ENCODE measurements around the gene SLC2A13. TPM values are rescaled to one million over a fixed set of nuclear protein-coding genes. Genes with fewer than 3 reads are reported as not detected.
"Not testable (repeated sequence)": the region's sequence is repeated elsewhere in the genome, so short reads cannot be mapped to it uniquely, and the experiment has no call there.

The SLC2A13 gene
- total RNA-seq, 1 experiment from 2014 or later: 15.3 TPM

- Mint-ChIP-seq H3K9me3 (peaks cover 58% of the 10 kb centered on the region), H3K36me3 (peaks cover 50% of the 10 kb centered on the region)
- CTCF ChIA-PET; H3K4me3 Mint-ChIP-seq; ATAC-seq; H3K4me1 Mint-ChIP-seq; POLR2A ChIA-PET; H3K27ac Mint-ChIP-seq; H3K27me3 Mint-ChIP-seq (ENCODE audit: low read depth): not testable (repeated sequence)
- DNase-seq (ENCODE audit: low spot score): peak; percentile 13
These were observed 359.7 kb downstream of the SLC2A13 start for GRCh38 chr12:39746151-39746550.

DNA sequence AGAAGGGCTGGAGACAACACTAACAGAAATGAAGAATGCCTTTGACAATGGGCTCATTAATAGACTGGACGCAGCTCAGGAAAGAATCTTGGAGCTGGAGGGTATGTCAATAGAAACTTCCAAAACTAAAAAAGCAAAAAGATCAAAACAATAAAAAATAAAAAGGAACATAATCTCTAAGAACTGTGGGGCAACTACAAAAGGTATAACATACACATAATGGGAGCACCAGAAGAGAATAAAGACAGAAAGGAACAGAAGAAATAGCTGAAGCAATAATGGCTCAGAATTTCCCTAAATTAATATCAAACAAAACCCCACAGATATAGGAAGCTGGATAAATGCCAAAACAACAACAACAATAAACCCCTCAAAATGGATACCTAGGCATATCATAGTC is 362.2 kb downstream of the SLC2A13 start:
- Mint-ChIP-seq H3K27ac (no peak overlapping the region), H3K36me3 (peaks cover 33% of the 10 kb centered on the region), H3K9me3 (peaks cover 43% of the 10 kb centered on the region), H3K27me3 (ENCODE audit: low read depth) (no peaks in the 10 kb centered on the region), H3K4me1 (no peaks in the 10 kb centered on the region), H3K4me3 (no peak overlapping the region)
- no peak for ATAC-seq
- DNase-seq (ENCODE audit: low spot score): no peak
- TF ChIP-seq, protein P1, sequence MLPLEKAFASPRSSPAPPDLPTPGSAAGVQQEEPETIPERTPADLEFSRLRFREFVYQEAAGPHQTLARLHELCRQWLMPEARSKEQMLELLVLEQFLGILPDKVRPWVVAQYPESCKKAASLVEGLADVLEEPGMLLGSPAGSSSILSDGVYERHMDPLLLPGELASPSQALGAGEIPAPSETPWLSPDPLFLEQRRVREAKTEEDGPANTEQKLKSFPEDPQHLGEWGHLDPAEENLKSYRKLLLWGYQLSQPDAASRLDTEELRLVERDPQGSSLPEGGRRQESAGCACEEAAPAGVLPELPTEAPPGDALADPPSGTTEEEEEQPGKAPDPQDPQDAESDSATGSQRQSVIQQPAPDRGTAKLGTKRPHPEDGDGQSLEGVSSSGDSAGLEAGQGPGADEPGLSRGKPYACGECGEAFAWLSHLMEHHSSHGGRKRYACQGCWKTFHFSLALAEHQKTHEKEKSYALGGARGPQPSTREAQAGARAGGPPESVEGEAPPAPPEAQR (CRISPR knock-in tag; IDR thresholded peaks at IDR 0.05): no peak
- POLR2A ChIA-PET: no interaction called here
- CTCF ChIA-PET: no interaction called here

DNA sequence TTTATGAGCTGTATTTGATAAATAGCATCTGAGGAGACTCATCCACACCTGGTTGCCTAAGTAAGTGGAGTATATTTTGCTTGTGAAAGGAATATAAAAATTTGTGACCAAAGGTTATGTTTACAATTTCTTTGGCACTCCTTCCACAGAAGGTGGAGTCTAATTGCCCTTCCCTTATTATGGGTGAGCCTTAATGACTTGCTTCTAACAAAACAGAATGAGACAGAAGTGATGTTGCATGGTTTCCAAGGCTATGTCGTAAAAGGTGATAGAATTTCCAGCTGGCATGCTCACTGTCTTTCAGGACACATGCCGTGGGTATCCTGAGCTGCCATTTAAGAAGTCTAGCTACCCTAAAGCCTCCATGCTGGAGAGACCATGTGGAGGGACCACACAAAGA is 369.5 kb downstream of the SLC2A13 start:
- H3K4me3 Mint-ChIP-seq: no peak overlapping the region
- ATAC-seq (no peak), DNase-seq (ENCODE audit: low spot score) (no peak)
- peaks cover 43% of the 10 kb centered on the region for H3K9me3 Mint-ChIP-seq
- H3K27ac Mint-ChIP-seq: no peak overlapping the region
- POLR2A ChIA-PET: no interaction called here
- no peaks in the 10 kb centered on the region for H3K4me1 Mint-ChIP-seq
- no peak for TF ChIP-seq NR1H2 (CRISPR knock-in tag; IDR thresholded peaks at IDR 0.05)
- TF ChIP-seq OVOL2 (CRISPR knock-in tag; IDR thresholded peaks at IDR 0.05; ENCODE audit: borderline replicate concordance): no peak
- TF ChIP-seq, protein P2, sequence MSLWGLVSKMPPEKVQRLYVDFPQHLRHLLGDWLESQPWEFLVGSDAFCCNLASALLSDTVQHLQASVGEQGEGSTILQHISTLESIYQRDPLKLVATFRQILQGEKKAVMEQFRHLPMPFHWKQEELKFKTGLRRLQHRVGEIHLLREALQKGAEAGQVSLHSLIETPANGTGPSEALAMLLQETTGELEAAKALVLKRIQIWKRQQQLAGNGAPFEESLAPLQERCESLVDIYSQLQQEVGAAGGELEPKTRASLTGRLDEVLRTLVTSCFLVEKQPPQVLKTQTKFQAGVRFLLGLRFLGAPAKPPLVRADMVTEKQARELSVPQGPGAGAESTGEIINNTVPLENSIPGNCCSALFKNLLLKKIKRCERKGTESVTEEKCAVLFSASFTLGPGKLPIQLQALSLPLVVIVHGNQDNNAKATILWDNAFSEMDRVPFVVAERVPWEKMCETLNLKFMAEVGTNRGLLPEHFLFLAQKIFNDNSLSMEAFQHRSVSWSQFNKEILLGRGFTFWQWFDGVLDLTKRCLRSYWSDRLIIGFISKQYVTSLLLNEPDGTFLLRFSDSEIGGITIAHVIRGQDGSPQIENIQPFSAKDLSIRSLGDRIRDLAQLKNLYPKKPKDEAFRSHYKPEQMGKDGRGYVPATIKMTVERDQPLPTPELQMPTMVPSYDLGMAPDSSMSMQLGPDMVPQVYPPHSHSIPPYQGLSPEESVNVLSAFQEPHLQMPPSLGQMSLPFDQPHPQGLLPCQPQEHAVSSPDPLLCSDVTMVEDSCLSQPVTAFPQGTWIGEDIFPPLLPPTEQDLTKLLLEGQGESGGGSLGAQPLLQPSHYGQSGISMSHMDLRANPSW (CRISPR knock-in tag; conservative IDR thresholded peaks at IDR 0.05; ENCODE audit: low read depth): no peak
- no peak for TF ChIP-seq NFE2L1 (CRISPR knock-in tag; IDR thresholded peaks at IDR 0.05)
- no peak for TF ChIP-seq CTCF (IDR thresholded peaks at IDR 0.05)
- TF ChIP-seq, protein P3, sequence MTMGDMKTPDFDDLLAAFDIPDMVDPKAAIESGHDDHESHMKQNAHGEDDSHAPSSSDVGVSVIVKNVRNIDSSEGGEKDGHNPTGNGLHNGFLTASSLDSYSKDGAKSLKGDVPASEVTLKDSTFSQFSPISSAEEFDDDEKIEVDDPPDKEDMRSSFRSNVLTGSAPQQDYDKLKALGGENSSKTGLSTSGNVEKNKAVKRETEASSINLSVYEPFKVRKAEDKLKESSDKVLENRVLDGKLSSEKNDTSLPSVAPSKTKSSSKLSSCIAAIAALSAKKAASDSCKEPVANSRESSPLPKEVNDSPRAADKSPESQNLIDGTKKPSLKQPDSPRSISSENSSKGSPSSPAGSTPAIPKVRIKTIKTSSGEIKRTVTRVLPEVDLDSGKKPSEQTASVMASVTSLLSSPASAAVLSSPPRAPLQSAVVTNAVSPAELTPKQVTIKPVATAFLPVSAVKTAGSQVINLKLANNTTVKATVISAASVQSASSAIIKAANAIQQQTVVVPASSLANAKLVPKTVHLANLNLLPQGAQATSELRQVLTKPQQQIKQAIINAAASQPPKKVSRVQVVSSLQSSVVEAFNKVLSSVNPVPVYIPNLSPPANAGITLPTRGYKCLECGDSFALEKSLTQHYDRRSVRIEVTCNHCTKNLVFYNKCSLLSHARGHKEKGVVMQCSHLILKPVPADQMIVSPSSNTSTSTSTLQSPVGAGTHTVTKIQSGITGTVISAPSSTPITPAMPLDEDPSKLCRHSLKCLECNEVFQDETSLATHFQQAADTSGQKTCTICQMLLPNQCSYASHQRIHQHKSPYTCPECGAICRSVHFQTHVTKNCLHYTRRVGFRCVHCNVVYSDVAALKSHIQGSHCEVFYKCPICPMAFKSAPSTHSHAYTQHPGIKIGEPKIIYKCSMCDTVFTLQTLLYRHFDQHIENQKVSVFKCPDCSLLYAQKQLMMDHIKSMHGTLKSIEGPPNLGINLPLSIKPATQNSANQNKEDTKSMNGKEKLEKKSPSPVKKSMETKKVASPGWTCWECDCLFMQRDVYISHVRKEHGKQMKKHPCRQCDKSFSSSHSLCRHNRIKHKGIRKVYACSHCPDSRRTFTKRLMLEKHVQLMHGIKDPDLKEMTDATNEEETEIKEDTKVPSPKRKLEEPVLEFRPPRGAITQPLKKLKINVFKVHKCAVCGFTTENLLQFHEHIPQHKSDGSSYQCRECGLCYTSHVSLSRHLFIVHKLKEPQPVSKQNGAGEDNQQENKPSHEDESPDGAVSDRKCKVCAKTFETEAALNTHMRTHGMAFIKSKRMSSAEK (CRISPR knock-in tag; IDR thresholded peaks at IDR 0.05; ENCODE audit: borderline replicate concordance): no peak
- no peak for TF ChIP-seq ZNF671 (CRISPR knock-in tag; IDR thresholded peaks at IDR 0.05)
- TF ChIP-seq, protein P4, sequence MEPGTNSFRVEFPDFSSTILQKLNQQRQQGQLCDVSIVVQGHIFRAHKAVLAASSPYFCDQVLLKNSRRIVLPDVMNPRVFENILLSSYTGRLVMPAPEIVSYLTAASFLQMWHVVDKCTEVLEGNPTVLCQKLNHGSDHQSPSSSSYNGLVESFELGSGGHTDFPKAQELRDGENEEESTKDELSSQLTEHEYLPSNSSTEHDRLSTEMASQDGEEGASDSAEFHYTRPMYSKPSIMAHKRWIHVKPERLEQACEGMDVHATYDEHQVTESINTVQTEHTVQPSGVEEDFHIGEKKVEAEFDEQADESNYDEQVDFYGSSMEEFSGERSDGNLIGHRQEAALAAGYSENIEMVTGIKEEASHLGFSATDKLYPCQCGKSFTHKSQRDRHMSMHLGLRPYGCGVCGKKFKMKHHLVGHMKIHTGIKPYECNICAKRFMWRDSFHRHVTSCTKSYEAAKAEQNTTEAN (CRISPR knock-in tag; IDR thresholded peaks at IDR 0.05): no peak
- TF ChIP-seq FOXJ3 (CRISPR knock-in tag; IDR thresholded peaks at IDR 0.05; ENCODE audit: borderline replicate concordance): no peak
- TF ChIP-seq FOXK1 (CRISPR knock-in tag; IDR thresholded peaks at IDR 0.05): no peak
- TF ChIP-seq GABPB1 (CRISPR knock-in tag; IDR thresholded peaks at IDR 0.05): no peak
- no peak for TF ChIP-seq PRRX2 (CRISPR knock-in tag; IDR thresholded peaks at IDR 0.05)
- TF ChIP-seq ATF3 (CRISPR knock-in tag; conservative IDR thresholded peaks at IDR 0.05): no peak
- H3K27me3 Mint-ChIP-seq (ENCODE audit: low read depth): no peaks in the 10 kb centered on the region
- H3K36me3 Mint-ChIP-seq: peaks cover 25% of the 10 kb centered on the region
- CTCF ChIA-PET: no interaction called here
